Ovary (tissue), 9 donors: ENCODE data around the gene ARHGEF28. TPM values are rescaled to one million over a fixed set of nuclear protein-coding genes. Genes with fewer than 3 reads are reported as not detected.

Experiments used
- DNase-seq, 5 donors: peaks; one replicate each; pipeline ENCODE4 v3.0.0-alpha.2; 2019 to 2020
- H3K27ac ChIP-seq, 2 donors: fragments of 200-600 bp; one replicate each; pipeline versions ENCODE4 v1.5.1 to v1.8.0; 2019 to 2022
- H3K27me3 ChIP-seq: fragments of 200-600 bp; one replicate; pipeline ENCODE4 v1.8.0; 2022
- H3K36me3 ChIP-seq: fragments of 200-600 bp; sonication (generic); one replicate; pipeline ENCODE4 v1.5.1; 2019
- H3K4me1 ChIP-seq: one replicate; pipeline ENCODE4 v1.8.1; 2013; ENCODE audit warnings: mild to moderate bottlenecking, moderate library complexity; ENCODE audit not compliant: insufficient read depth
- H3K4me3 ChIP-seq: fragments of 200-600 bp; sonication (generic); one replicate; pipeline ENCODE4 v1.5.1; 2017
- H3K9me3 ChIP-seq, 2 donors: fragments of 200-600 bp in 1 of 2; sonication (generic) in 1 of 2; one replicate each; pipeline versions ENCODE4 v1.5.1 to v1.8.1; 2013 to 2019; ENCODE audit warnings: mild to moderate bottlenecking in 1 of 2, moderate library complexity in 1 of 2
- CTCF ChIP-seq, 3 donors: fragments of 450-650 bp in 2 of 3; fragments of 200-600 bp in 1 of 3; IDR thresholded peaks; one replicate each; pipeline versions ENCODE4 v1.5.1 to v1.8.0; 2016 to 2022; ENCODE audit warnings: antibody characterized with exemption in 3 of 3, mild to moderate bottlenecking in 1 of 3
- EP300 ChIP-seq: sonication (generic); formaldehyde crosslinking; IDR thresholded peaks from one replicate; pipeline ENCODE4 v1.6.1; 2017; ENCODE audit warnings: antibody characterized with exemption
- POLR2A ChIP-seq: fragments of 450-650 bp; IDR thresholded peaks from one replicate; pipeline ENCODE4 v1.6.1; 2017; ENCODE audit warnings: antibody characterized with exemption, mild to moderate bottlenecking, moderate library complexity
- WGBS, 3 donors: extraction: QIAGEN DNeasy Blood & Tissue Kit in 1 of 3; methylation state at CpG; one replicate each; pipeline versions ENCODE4 v1.1.5 to v1.1.7; 2013 to 2017; 5-methylcytosine and 5-hydroxymethylcytosine counted together
- intact Hi-C, 4 donors: fragments of 100-400 bp; cut with DNase I; formaldehyde crosslinking; loops; one replicate each; pipeline versions ENCODE4 v1.11.0 to v1.15.1; 2022 to 2023
- polyA plus RNA-seq, 2 donors: library from polyadenylated mRNA; stranded (reverse); fragments of 200-250 nt in 1 of 2; fragments of 350-450 nt in 1 of 2; fragmentation: Illumina TruSeq in 1 of 2; extraction: RNeasy Lipid Tissue Mini Kit (QIAGEN cat#74804) in 1 of 2; gene quantifications; one replicate each; pipeline ENCODE4 v1.2.3, GENCODE V29; 2013 to 2014
- total RNA-seq, 7 donors: library from RNA; depleted of rRNA in 2 of 7; stranded (reverse); fragments of >200 nt in 2 of 7; fragmentation: NEBNext Ultra II Directional in 3 of 7; extraction: Animal tissue kit (Norgen Biotek cat#: 25700) in 3 of 7; gene quantifications; one replicate each; pipeline versions ENCODE4 v1.1.0 to v1.2.4, GENCODE V29; 2016 to 2023
- donor health status: DM: no; HTN: no; CAD: no; lungs with moderate emphysema.
- donor health status: DM: no; HTN: no; CAD: no.
- donor health status: Bipolar disorder and iron deficiency.
- donor health status: DM: yes; HTN: yes; CAD: no.
- donor health status: DM: no; HTN: no; CAD: no.
- donor health status: DM: yes; HTN: yes; CAD: no.

Gene ARHGEF28
- total and polyA plus RNA-seq, 9 donors: 21.5 to 75.6 (median 35.0) TPM

GRCh38 chr5:73977146-73977545, 351.1 kb downstream of the ARHGEF28 start:
- Histone ChIP-seq H3K36me3 (no peaks in the 10 kb centered on the region), H3K4me1 (peaks cover 6% of the 10 kb centered on the region), H3K4me3 (no peak overlapping the region), H3K27me3 (no peaks in the 10 kb centered on the region), H3K27ac (no peak overlapping the region), H3K9me3 (no peaks in the 10 kb centered on the region)
- no peak for TF ChIP-seq POLR2A
- no peak for TF ChIP-seq CTCF (IDR thresholded peaks at IDR 0.05)
- no peak for TF ChIP-seq EP300
- intact Hi-C loops: no loop called here
- 73 to 81% (median 74%) methylated on average over 1 of the region's 1 CpG for WGBS, 3 donors
- DNase-seq: no peak

- WGBS, 3 donors: 90 to 97% (median 94%) methylated on average over 3 of the region's 3 CpGs
- intact Hi-C loops: no loop called here
- Histone ChIP-seq H3K4me3 (no peak overlapping the region), H3K27ac (no peak overlapping the region), H3K27me3 (no peaks in the 10 kb centered on the region), H3K9me3 (no peaks in the 10 kb centered on the region), H3K4me1 (peaks cover 6% of the 10 kb centered on the region), H3K36me3 (no peaks in the 10 kb centered on the region)
- no peak for DNase-seq
- TF ChIP-seq EP300 (no peak), POLR2A (no peak), CTCF (IDR thresholded peaks at IDR 0.05) (no peak)
These were observed 353.3 kb downstream of the ARHGEF28 start for GRCh38 chr5:73979321-73979720.

- intact Hi-C loops: no loop called here
- no peak for TF ChIP-seq EP300
- TF ChIP-seq POLR2A: no peak
- TF ChIP-seq CTCF (IDR thresholded peaks at IDR 0.05): no peak
- no peak for DNase-seq
- Histone ChIP-seq H3K9me3 (no peaks in the 10 kb centered on the region), H3K4me1 (peaks cover 5% of the 10 kb centered on the region), H3K27me3 (no peaks in the 10 kb centered on the region), H3K36me3 (no peaks in the 10 kb centered on the region), H3K27ac (no peak overlapping the region), H3K4me3 (no peak overlapping the region)
- WGBS, 3 donors: 87 to 97% (median 97%) methylated on average over 5 of the region's 5 CpGs
These were observed 355.7 kb downstream of the ARHGEF28 start for GRCh38 chr5:73981704-73982103.

- TF ChIP-seq CTCF (IDR thresholded peaks at IDR 0.05) (no peak), EP300 (no peak), POLR2A (no peak)
- 38 to 46% (median 45%) methylated on average over 1 of the region's 1 CpG for WGBS, 3 donors
- intact Hi-C loops: no loop called here
- Histone ChIP-seq H3K4me3 (no peak overlapping the region), H3K27ac (no peak overlapping the region), H3K27me3 (no peaks in the 10 kb centered on the region), H3K36me3 (no peaks in the 10 kb centered on the region), H3K4me1 (peaks cover 2% of the 10 kb centered on the region), H3K9me3 (no peaks in the 10 kb centered on the region)
- no peak for DNase-seq
These were observed 357.6 kb downstream of the ARHGEF28 start for GRCh38 chr5:73983644-73984043.
